Activated B cell treated with CpG ODN at 0.5 μM for 24 hours (primary cell): ENCODE measurements around the gene SYT1. TPM values are rescaled to one million over a fixed set of nuclear protein-coding genes. Genes with fewer than 3 reads are reported as not detected.

Source experiments
- ATAC-seq: fragments of 200-7000 bp; cut with Tn5 transposase; one replicate; pipeline ENCODE4 v1.10.0; 2021; ENCODE audit warnings: low read depth, mild to moderate bottlenecking, moderate library complexity
- CTCF ChIA-PET: fragments of 350-600 bp; sonication (Branson Sonifier 250); formaldehyde crosslinking; loops from one replicate; lab custom pipeline; 2021; ENCODE audit warnings: antibody characterized with exemption; lab: Charles Lee
- POLR2A ChIA-PET: fragments of 350-600 bp; sonication (Branson Sonifier 250); formaldehyde crosslinking; loops from one replicate; lab custom pipeline; 2021; ENCODE audit warnings: antibody characterized with exemption; lab: Charles Lee
- DNase-seq: peaks from one replicate; pipeline ENCODE4 v3.0.0; 2022
- H3K27ac Mint-ChIP-seq: one replicate; pipeline ENCODE4 v1.8.0; 2020; ENCODE audit warnings: mixed read lengths
- H3K27me3 Mint-ChIP-seq: one replicate; pipeline ENCODE4 v1.8.0; 2021; ENCODE audit warnings: mixed read lengths
- H3K36me3 Mint-ChIP-seq: one replicate; pipeline ENCODE4 v1.8.0; 2021; ENCODE audit warnings: low read depth, mixed read lengths
- H3K4me1 Mint-ChIP-seq: one replicate; pipeline ENCODE4 v1.8.0; 2021; ENCODE audit warnings: mixed read lengths
- H3K4me3 Mint-ChIP-seq: one replicate; pipeline ENCODE4 v1.8.0; 2020; ENCODE audit warnings: mild to moderate bottlenecking, mixed read lengths
- H3K9me3 Mint-ChIP-seq: one replicate; pipeline ENCODE4 v1.8.0; 2020; ENCODE audit warnings: mixed read lengths
- intact Hi-C: fragments of 100-400 bp; cut with micrococcal nuclease; formaldehyde crosslinking; loops from one replicate; pipeline ENCODE4 v1.15.1; 2024
- total RNA-seq: library from RNA; stranded (reverse); gene quantifications from 2 replicates; pipeline ENCODE4 v1.2.3, GENCODE V29; 2022
- TF ChIP-seq, protein P1 (sequence below): fragments of 200-600 bp; IDR thresholded peaks from one replicate; pipeline ENCODE4 v1.8.0; 2022; ENCODE audit warnings: antibody characterized with exemption, mild to moderate bottlenecking

The SYT1 gene
- total RNA-seq, 1 donor from 2014 or later, result 0.49 TPM

DNA sequence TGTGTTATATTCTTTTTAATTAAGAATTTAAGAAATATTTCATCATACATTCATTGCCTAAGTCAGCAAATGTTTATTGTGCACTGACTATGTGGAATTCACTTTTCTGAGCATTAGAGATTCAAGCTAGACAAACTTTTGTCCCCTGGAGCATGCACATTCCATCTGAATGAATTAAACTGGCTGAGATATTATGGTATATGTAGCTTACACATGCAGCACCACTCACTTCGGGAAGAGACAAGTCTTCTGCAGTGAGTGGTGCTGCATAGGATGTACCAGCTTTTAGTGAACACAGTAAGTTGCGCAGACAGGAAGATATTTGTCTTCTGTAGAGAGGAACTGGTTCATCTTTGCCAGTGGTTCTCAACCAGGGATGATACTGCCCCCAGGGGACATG lies 318.4 kb downstream of the SYT1 start:
- Mint-ChIP-seq H3K4me3 (no peak overlapping the region), H3K9me3 (no peaks in the 10 kb centered on the region), H3K27me3 (no peaks in the 10 kb centered on the region), H3K4me1 (no peaks in the 10 kb centered on the region), H3K27ac (no peak overlapping the region), H3K36me3 (no peaks in the 10 kb centered on the region)
- intact Hi-C loops, result loop anchor here (10.0 kb wide), 1 partner anchor 298 kb away; no protein-coding TSS in a partner anchor
- ATAC-seq (no peak), DNase-seq (no peak)
- CTCF ChIA-PET, result no interaction called here
- TF ChIP-seq, protein P1, sequence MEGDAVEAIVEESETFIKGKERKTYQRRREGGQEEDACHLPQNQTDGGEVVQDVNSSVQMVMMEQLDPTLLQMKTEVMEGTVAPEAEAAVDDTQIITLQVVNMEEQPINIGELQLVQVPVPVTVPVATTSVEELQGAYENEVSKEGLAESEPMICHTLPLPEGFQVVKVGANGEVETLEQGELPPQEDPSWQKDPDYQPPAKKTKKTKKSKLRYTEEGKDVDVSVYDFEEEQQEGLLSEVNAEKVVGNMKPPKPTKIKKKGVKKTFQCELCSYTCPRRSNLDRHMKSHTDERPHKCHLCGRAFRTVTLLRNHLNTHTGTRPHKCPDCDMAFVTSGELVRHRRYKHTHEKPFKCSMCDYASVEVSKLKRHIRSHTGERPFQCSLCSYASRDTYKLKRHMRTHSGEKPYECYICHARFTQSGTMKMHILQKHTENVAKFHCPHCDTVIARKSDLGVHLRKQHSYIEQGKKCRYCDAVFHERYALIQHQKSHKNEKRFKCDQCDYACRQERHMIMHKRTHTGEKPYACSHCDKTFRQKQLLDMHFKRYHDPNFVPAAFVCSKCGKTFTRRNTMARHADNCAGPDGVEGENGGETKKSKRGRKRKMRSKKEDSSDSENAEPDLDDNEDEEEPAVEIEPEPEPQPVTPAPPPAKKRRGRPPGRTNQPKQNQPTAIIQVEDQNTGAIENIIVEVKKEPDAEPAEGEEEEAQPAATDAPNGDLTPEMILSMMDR, result no peak
- POLR2A ChIA-PET, result no interaction called here

DNA sequence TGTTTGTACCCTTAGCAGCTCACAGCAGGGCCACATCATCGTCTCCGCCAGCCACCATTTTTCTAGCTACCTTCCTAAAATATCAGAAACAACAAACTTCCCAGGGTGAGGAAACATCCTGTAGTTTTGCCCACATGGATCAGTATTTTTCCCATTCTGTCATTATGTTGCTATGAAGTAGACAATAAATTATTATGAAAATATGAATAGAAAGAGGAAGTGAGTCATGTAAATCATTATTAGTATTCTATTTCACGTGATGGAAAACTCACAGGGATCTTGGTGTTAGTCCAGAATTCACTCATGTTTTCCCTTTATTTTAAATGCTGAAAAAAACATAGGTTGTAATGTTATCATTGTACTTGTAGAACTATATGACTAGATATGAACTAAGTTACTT lies 319.4 kb downstream of the SYT1 start:
- intact Hi-C loops, result loop anchor here (10.0 kb wide), 1 partner anchor 299 kb away; no protein-coding TSS in a partner anchor
- no peak for DNase-seq
- Mint-ChIP-seq H3K27me3 (no peaks in the 10 kb centered on the region), H3K27ac (no peak overlapping the region), H3K4me1 (no peaks in the 10 kb centered on the region), H3K4me3 (no peak overlapping the region), H3K36me3 (no peaks in the 10 kb centered on the region), H3K9me3 (no peaks in the 10 kb centered on the region)
- ChIA-PET POLR2A (no interaction called here), CTCF (no interaction called here)
- ATAC-seq, result no peak
- TF ChIP-seq, protein P1, result no peak

DNA sequence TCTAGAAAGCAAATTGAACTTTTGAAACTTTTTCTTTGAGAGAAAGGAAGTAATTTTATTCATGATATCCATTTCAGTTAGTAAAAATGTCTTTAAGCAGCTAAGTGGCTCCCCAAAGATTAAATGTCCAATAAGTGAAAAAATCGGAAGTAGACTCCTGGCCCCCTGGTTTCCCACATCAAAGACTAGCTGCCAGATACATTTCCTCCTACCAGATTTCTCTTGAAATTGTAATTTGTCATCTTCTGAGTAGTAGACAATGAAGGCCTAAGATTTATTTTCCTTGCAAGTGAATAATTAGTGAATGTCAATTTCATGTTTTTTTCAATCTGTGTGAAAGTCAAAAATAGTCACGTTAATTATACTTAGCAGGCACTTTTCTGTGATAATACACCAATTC lies 321.9 kb downstream of the SYT1 start:
- DNase-seq, result no peak
- Mint-ChIP-seq H3K27ac (no peak overlapping the region), H3K9me3 (no peaks in the 10 kb centered on the region), H3K4me1 (peaks cover 6% of the 10 kb centered on the region), H3K36me3 (no peaks in the 10 kb centered on the region), H3K27me3 (no peaks in the 10 kb centered on the region), H3K4me3 (no peak overlapping the region)
- POLR2A ChIA-PET, result no interaction called here
- CTCF ChIA-PET, result no interaction called here
- intact Hi-C loops, result loop anchor here (10.0 kb wide), 1 partner anchor 302 kb away; no protein-coding TSS in a partner anchor
- TF ChIP-seq, protein P1, result no peak
- no peak for ATAC-seq

DNA sequence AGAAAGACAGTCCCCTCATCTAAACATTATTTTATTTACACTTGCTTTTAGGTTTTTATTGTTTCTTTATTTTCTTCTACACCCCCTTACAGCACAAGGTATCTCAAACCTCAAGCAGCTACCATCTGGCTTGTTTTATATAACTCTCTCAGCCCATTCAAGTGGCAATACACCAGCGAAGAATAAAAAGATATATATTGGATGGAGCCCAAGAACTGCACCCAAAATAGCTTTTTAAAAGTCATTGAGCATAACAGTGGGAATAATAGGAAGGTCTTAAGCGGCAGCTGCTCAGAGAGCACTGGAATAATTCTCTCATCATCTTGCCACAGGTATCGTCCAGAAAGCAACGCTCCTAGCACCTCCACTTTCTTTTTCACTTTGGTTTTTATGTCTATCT lies 322.5 kb downstream of the SYT1 start:
- Mint-ChIP-seq H3K27ac (no peak overlapping the region), H3K9me3 (no peaks in the 10 kb centered on the region), H3K27me3 (no peaks in the 10 kb centered on the region), H3K36me3 (no peaks in the 10 kb centered on the region), H3K4me1 (peaks cover 8% of the 10 kb centered on the region), H3K4me3 (no peak overlapping the region)
- TF ChIP-seq, protein P1, result no peak
- DNase-seq, result no peak
- intact Hi-C loops, result loop anchor here (10.0 kb wide), 1 partner anchor 302 kb away; no protein-coding TSS in a partner anchor
- ATAC-seq, result no peak
- ChIA-PET CTCF (no interaction called here), POLR2A (no interaction called here)

DNA sequence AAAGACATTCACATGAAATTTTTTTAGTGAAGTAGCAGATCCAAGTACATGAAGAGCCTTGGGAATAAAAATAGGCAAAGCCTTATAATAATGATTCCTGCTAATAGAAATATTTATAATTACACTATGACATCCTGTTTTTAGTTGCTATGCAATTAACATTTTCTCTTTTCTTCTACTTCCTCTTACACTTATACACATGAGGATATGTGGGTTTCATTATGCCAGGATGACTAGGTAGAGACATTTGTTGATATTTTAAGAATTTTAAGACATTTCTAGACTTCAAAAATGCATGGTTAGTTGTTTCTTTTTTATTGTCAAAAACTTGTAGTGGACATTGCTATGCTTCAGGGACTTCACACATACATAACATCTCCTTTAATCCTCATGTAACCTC lies 326.8 kb downstream of the SYT1 start:
- DNase-seq (no peak), ATAC-seq (peak; percentile 31)
- Mint-ChIP-seq H3K27ac (no peak overlapping the region), H3K9me3 (no peaks in the 10 kb centered on the region), H3K4me3 (no peak overlapping the region), H3K27me3 (no peaks in the 10 kb centered on the region), H3K36me3 (no peaks in the 10 kb centered on the region), H3K4me1 (peaks cover 8% of the 10 kb centered on the region)
- ChIA-PET POLR2A (no interaction called here), CTCF (no interaction called here)
- TF ChIP-seq, protein P1, result no peak
- intact Hi-C loops, result no loop called here
